ENCODE data around the gene BIRC7.

Gene BIRC7

GRCh38 chr20:63274381-63275228 is 38.9 kb downstream of the BIRC7 start:
- ChIA-PET CTCF (interaction anchor here (0.7 to 16.0 kb wide), 3 partner anchors 16 to 50 kb away, joined by 3 to 142 read pairs (median 3); no protein-coding TSS in a partner anchor), POLR2A (interaction anchor here (0.6 to 1.3 kb wide), 2 partner anchors 8 to 21 kb away, joined by 3 read pairs; no protein-coding TSS in a partner anchor)
- no peak for DNase-seq (ENCODE audit: low read depth, low spot score)
- peak overlapping the region; percentile 94 for H3K4me3 ChIP-seq (ENCODE audit: low read depth, low read length)
- TF ChIP-seq CTCF (IDR thresholded peaks at IDR 0.05; ENCODE audit: insufficient read depth, low read length, missing control alignments), result no peak

- ChIA-PET CTCF (interaction anchor here (1.6 to 16.0 kb wide), 2 partner anchors 9 to 51 kb away, joined by 5 to 142 read pairs; no protein-coding TSS in a partner anchor), POLR2A (no interaction called here)
- no peak for TF ChIP-seq CTCF (IDR thresholded peaks at IDR 0.05; ENCODE audit: insufficient read depth, low read length, missing control alignments)
- no peak for DNase-seq (ENCODE audit: low read depth, low spot score)
- no peak overlapping the region for H3K4me3 ChIP-seq (ENCODE audit: low read depth, low read length)
Measured at GRCh38 chr20:63275825-63276224, 40.1 kb downstream of the BIRC7 start.

- ChIA-PET CTCF (interaction anchor here (0.9 to 16.0 kb wide), 5 partner anchors 8 to 53 kb away, joined by 3 to 142 read pairs (median 5); no protein-coding TSS in a partner anchor), POLR2A (interaction anchor here (1.5 kb wide), 1 partner anchor 10 kb away, joined by 5 read pairs; no protein-coding TSS in a partner anchor)
- DNase-seq (ENCODE audit: low read depth, low spot score), result no peak
- no peak overlapping the region for H3K4me3 ChIP-seq (ENCODE audit: low read depth, low read length)
- no peak for TF ChIP-seq CTCF (IDR thresholded peaks at IDR 0.05; ENCODE audit: insufficient read depth, low read length, missing control alignments)
Measured at GRCh38 chr20:63276956-63277355, 41.3 kb downstream of the BIRC7 start.

- TF ChIP-seq CTCF (IDR thresholded peaks at IDR 0.05; ENCODE audit: insufficient read depth, low read length, missing control alignments), result no peak
- DNase-seq (ENCODE audit: low read depth, low spot score), result no peak
- CTCF ChIA-PET, result interaction anchor here (0.9 to 16.0 kb wide), 4 partner anchors 14 to 104 kb away, joined by 3 to 142 read pairs (median 4); no protein-coding TSS in a partner anchor
- H3K4me3 ChIP-seq (ENCODE audit: low read depth, low read length), result no peak overlapping the region
- POLR2A ChIA-PET, result interaction anchor here (1.5 kb wide), 1 partner anchor 9 kb away, joined by 5 read pairs; no protein-coding TSS in a partner anchor
Measured at GRCh38 chr20:63277466-63278272, 42.0 kb downstream of the BIRC7 start.

- DNase-seq (ENCODE audit: low read depth, low spot score), result no peak
- POLR2A ChIA-PET, result no interaction called here
- H3K4me3 ChIP-seq (ENCODE audit: low read depth, low read length), result no peak overlapping the region
- CTCF ChIA-PET, result interaction anchor here (1.3 to 16.0 kb wide), 2 partner anchors 10 to 54 kb away, joined by 3 to 142 read pairs; no protein-coding TSS in a partner anchor
- TF ChIP-seq CTCF (IDR thresholded peaks at IDR 0.05; ENCODE audit: insufficient read depth, low read length, missing control alignments), result no peak
Measured at GRCh38 chr20:63278661-63279060, 43.0 kb downstream of the BIRC7 start.
